GF-D8 (cell line): ENCODE results near the gene PLEKHA7.

Experiments used
- DNase-seq: peaks from one replicate; lab custom pipeline; 2025; lab: John Stamatoyannopoulos, UW

PLEKHA7 gene

DNA sequence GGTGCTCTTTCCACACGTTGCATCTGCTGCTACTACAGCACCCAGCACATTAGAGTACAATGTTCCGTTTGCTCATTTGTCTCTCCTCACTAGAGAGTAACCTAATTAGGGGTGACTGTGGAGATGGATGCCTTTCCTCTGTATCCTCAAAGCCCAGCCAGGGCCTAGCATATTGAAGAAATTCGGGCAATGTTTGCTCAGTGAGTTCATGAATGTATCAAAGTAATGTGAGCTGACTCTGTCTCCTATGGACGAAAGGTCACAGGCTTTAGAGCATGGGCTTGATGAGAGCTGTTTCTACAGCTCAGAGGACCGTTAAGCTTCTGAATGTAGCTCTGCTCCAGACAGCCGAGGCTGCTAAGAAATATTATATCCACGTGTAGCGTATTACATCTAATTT is 208.3 kb downstream of the PLEKHA7 start:
- DNase-seq = no peak

DNA sequence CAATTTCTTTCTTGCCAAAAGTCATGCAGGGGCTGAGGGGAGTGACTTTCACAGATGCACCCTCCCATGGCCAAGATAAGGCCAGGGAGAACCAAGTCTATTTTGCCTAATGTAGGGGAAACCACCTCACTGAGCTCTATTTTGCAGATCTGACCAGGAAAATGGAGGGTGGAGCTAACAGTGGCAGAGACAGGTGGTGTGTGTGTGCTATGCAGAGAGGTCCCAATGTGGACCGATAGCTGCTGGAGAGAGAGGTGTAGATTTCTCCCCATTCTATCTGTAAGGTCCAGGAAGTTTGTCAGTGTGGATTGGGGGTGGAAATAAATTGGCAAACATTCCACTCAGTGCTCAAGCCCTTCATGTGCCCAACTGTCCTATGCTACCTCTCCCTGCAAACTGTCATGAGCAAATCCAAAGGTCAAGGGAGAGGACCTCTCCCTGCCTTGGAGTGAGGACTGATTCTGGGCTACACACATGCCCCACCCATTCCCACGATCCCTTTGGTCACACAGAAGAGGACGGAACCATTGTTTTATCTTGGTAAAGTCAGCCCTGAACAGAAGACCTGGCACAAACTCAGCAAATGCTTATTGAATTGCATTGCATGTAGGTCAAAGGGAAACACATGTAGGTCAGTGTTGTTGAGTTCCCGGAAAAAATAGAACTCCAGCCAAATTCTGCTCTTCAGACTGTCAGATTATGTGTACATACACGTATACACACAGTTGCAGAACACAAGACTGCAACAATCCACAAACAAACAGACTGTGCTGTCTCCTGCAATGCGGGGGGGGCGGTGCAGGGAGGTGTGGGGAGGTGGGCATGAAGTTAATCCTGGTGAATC is 209.9 kb downstream of the PLEKHA7 start:
- no peak for DNase-seq

DNA sequence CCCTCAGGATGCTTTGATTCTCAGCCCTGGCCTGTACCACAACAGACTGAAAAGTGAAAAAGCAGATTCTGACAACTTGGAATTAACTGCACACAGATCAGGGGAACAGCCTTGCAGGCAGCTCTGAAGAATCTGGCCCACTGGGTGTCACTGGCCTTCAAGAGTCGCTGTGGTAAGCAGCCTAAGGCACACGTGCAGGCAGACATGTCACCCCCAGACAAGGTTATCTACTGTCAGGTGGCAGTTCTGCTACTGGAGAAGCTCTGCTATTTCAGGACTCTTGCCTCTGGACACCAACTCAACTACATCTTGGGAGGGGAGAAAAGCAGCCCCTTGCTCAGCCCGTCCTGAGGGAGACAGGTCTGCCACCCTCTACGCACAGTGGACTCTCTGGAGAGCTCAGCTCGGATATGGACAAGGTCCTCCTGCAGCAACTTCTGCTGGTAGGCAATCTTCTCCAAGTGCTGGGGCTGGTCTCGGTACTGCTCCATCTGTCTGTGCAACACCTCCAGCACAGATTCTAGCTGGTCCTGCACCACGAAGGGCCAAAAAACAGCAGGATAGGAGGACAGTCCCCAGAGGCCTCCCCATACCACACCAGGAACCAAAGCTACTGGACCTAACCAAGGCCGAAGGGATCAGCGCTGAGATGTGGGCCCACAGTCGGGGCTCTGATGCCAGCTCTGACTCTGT is 212.8 kb downstream of the PLEKHA7 start:
- no peak for DNase-seq

- DNase-seq = no peak
Measured at GRCh38 chr11:16800382-16800781, 213.8 kb downstream of the PLEKHA7 start.

DNA sequence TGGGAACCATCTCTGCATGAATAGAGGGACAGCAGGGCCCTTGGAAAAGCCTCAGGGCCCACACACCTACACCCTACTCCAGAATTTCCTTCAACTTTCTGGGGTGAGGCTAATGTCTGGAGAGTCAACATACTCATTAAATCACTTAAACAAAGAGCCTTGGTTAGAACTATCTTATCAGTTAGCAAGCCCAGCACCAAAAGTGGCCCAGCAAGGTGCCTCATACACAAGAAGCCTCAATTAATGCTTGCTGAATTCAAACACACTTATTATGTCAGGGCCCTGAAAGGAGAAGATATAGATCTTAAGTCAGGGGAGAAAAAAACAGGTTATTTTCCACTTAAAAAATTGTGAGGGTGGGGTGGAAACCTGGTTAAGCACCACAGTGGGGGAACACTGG is 214.3 kb downstream of the PLEKHA7 start:
- no peak for DNase-seq

- DNase-seq = no peak
Measured at GRCh38 chr11:16799221-16799620, 215.0 kb downstream of the PLEKHA7 start.

GRCh38 chr11:16797776-16798175 is 216.4 kb downstream of the PLEKHA7 start:
- DNase-seq = no peak

DNA sequence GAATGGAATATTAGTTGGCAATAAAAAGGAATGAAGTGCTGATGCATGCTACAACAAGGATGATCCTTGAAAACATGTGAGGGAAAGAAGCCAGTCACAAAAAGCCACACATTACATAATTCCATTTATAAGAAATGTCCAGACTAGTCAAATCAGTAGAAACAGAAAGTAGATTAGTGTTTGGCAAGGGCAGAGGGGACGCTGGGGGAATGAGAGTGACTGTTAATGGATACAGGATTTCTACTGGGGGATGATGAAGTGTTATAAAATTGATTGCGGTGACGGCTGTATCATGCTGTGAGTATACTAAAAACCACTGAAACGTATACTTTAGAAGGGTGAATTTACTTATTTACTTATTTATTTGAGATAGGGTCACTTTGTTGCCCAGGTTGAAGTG is 217.9 kb downstream of the PLEKHA7 start:
- no peak for DNase-seq

- DNase-seq = no peak
Measured at GRCh38 chr11:16795146-16795545, 219.1 kb downstream of the PLEKHA7 start.

DNA sequence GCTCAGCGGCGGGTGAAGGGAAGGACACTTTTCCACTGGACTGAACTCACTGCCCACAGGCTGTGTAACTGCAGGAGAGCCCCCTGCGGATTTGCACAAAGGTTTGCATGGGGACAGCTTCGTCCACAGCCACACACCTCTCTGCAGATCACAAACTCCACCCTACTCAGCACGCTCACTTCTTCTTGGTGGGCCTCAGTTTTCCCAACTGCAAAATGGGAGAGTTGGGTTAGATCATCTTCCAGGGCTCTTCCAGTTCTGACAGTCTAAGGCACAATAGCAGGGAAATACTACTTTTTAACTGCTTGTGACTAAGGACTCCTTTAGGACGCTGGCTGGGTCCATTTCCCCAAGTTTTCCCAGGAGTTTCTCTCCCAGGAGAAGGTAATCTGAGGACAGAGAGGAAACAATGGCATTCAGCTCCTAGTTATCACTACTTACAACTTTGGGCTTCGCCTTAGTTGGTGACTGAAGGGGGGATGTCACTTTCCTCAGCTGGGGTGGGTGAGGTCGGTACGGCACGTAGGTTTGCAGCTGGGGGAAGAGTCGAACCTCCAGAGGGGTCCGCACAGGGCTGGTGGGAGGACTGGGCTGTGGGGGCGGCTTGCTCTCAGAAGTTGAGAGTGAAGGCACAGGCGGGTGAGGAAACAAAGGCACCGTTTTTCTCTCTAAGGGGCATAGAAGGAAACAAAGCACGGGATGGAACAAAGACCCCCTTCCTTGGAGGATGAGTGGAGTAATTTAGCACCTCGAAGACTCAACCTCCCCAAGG is 220.0 kb downstream of the PLEKHA7 start:
- no peak for DNase-seq

DNA sequence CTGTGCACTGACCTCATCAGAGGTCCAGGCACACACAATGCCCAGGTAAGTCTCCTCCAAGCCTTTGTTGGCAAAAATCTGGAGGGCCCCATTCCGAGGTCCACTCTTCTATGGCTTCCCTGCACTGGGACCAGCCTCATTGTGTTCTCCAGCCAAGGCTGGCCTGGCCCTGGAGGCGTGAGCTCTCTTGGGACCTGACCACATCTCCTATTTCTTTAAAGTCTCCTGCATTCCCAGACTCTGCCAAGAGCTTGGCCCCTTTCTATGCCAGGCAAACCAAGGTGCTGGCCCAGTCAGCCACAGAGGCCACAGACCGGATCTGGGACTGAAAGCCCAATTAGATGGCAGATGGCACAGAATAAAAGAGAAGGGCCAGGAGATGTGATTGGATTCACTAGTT is 220.7 kb downstream of the PLEKHA7 start:
- no peak for DNase-seq

DNA sequence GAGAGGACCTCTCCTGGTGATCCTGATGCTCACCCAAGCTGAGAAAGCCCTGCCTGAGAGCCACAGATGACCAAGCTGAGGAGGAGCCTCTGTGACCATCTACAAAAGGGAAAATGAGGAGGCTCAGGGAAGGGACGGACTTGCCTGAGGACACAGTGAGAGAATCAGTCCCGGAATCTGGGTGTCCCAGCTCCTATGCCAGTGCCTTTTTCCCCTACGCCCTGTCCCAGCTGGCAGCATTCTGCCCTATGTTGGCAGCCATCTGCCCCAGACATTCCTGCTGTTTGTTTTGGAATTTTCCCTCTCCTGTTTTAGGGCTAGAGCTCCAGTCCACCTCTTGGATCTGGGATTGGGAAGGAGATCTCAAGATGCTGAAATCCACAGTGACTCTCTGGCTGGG is 221.2 kb downstream of the PLEKHA7 start:
- no peak for DNase-seq

- no peak for DNase-seq
Measured at GRCh38 chr11:16792426-16792825, 221.8 kb downstream of the PLEKHA7 start.

DNA sequence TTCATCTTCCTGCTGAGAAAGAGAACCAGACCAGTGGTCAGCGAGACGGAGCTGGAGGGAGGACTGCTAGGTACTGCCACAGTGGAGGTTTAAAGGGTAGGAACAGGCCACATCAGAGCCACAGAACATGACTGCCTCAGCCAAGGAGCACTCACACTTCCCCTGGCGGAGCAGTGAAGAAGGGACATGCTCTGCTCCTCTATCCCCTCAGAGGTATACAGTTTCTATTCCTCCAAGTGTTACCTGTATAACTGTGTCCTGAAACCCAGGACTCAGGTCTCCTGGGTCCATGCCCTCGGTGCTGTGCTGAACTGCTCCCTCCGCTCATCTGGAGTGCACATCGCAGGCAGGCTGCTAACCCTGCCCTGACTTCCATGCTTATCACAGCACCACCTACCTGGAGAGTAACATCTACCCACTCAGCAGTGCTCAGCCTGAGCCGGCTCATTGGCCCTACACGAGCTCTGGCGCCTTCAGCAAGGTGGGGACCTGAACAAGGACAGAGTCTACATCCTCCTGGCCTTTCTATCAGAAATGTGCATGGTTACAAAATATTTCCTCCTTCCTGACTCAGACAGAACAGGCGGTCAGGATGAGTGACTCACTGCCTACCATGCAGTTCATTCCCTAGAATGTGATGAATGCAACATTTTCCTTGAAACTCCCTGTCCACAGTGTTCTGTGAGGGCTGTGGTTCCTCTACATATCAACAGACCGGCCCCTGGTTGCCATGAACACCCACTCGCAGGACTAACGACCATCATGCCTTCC is 222.8 kb downstream of the PLEKHA7 start:
- DNase-seq = no peak

DNA sequence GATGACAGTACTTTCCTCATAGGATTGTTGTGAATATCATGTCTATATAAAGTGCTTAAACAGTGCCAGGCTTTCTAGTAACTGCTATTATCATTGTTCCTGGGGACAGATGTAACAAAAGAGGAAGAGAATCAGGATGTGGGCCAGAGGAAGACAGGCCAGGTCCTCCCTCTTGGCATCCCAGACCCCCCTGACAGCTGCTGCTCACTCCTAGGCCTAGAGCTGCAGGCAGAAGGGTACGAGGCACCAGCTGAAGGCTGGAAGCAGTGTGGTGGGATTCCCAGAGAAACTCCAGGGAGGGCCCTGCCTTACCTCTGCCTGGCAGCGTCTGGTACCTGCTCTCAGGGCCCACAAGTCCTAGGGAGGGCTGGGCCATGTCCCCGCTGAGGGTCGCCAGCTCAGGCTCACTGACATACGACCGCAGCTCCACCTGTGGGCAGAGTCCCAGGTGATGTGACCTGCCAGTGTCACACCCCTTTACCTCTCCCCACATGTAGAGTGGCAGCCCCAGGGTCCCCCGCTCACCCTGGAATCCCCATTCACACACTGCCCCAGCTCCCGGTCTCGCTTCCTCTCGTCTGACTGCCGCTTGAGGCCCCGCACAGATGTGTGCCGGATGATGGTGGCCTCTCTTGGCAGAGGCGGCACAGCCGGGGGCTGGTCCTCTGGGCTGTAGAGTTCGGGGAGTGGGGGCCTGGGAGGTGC is 223.6 kb downstream of the PLEKHA7 start:
- DNase-seq = no peak

DNA sequence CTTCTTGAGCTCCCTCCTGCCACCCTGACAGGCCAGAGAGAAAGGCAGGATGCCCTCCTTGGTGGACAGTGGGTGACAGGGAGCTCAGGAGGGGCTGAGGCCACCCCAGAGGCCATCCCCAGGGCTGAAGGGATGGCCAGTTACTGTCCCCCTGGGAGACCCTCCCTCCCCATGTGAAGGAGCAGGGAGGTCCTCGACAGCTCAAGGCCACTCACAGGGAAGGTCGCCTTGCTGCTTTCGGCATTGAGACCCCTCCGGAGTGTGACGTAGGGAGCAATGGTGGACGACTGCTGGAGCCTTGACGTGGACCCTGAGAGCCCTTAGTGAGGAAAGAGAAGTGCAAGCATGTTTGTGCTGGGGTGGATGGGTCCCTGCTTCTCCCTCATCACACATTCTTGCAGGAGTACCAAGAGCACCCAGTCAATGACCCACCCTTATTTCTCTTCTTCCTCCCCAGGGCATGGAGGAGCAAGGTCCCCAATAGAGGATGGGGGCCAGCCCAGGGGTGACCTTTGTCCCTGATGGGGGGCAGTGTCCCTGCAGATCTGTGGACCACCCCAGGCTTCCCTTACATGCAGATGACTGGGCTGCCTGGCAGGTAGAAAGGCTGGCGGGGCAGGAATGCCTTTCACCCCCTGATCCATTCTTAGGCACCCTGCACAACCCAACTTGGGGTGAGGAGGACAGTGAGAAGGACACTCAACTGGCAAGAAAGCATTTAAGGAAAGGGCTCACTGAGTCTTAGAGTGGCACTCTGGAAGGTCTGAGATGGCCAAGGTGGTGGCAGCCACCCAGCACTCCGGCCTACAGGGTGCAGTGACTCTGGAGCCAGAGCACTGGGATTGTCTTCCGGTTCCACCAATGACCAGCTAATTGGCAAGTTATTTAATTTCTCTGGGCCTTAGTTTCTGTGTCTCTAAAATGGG is 224.4 kb downstream of the PLEKHA7 start:
- no peak for DNase-seq

DNA sequence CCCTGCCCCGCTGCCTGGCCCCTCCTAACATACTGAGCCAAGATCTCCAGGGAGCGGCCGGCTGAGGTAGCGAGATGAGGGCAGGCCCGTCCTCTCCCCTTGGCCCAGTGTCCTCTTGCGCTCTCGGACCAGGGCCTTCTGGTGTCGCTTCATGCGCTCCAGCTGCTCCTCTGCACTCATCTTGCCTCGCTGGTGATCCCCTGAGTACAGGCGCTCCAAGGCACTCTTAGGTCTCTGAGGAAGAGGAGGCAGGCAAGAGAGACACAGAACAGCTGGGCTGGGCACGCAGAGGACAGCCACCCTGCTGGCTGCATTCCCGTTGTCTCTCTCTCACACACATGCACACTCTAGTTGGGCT is 225.2 kb downstream of the PLEKHA7 start:
- no peak for DNase-seq

DNA sequence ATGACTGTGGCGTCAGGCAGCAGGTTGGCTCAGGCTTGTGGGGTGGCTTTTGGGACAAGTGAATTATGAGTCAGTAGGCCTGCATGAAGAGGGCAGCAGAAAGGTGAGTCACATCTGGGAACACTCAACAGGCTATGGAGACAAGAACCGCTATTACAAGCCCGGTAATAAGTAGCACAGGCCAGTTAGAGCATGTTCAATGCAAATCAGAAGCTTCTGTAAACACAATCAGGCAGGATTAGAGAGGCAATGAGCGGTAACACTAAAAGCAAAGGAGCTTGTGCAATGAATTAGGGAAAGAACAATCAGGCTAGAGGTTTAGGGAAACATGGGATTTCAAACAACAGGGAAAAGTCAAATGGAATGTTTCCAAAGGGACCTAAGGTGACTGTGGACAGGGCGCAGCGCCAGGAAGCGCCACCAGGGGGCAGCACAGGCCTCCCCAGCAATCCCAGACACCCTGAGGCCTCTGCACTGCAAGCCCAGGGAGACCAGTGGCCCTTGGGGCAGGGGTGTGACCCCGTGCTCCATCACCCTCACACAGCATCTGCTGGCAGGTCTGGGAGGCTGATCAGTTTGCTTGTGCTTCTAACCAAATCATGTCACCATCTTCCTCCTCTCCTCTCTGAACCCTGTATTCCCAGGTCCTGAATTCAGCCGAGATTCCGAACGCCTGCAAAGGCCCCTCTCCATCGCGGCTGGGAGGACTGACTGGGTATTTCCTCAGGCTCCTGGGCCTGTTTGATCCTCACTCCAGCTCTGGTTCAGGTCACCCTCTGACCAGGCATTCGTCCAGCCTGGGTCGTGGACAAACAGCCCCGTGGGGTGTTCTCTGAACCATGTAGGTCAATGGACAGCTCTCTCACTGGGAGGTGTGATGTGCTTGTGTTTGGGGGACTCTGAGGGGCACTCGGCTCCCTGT is 225.8 kb downstream of the PLEKHA7 start:
- no peak for DNase-seq

DNA sequence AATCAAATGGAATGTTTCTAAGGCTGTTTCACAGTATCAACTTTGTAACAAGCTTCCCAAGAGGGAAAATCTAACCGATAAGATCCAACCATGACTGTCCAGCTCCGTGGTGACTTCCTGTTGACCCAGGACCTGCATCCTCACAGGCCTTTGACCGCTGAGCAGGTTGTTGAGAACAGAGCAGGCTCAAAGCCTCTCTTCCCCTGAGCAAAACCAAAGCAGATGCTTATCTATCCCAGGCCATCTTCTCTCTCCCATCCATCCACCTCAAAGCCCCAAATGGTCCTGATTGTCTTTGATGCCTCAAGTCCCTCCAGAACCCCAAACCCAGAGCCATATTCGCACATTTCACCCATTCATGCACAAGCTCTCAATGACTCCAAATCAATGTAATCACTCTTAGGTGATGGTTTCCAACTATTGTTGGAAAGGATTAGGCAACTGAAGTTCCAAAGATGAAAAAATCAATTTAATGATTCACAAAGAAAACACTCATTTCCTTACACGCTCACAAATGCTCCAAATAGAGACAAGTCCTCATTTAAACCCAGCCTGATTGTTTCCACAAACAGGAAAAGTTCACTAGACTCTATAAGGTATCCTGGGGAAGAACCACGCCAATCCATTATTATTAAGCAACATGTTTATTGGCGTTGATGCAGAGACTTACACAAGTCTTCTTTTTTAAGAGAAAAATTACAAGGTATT is 227.0 kb downstream of the PLEKHA7 start:
- DNase-seq = no peak
